GM12892 (cell line): ENCODE measurements around the gene IL36RN. TPM values are rescaled to one million over a fixed set of nuclear protein-coding genes. Genes with fewer than 3 reads are reported as not detected.

ENCODE experiments used
- DNase-seq: peaks from one replicate; pipeline ENCODE4 v3.0.0; 2011; ENCODE audit not compliant: insufficient read length
- FAIRE-seq: peaks from 2 replicates; lab custom pipeline; 2011; peaks lifted over from hg19 to GRCh38; lab: Jason Lieb, UNC
- POLR2A ChIP-seq: IDR thresholded peaks from 2 replicates; pipeline ENCODE4 v1.6.1; 2011; ENCODE audit warnings: low read depth, low read length, control low read depth
- POLR2AphosphoS5 ChIP-seq: IDR thresholded peaks from 2 replicates; pipeline ENCODE4 v1.6.1; 2011; ENCODE audit warnings: low read depth, low read length, control low read depth
- TAF1 ChIP-seq: IDR thresholded peaks from 2 replicates; pipeline ENCODE4 v1.6.1; 2011; ENCODE audit warnings: low read depth, mild to moderate bottlenecking, control low read depth, low read length, borderline replicate concordance
- polyA plus RNA-seq: library from polyadenylated mRNA; unstranded; fragments of >200 nt; gene quantifications from one replicate; pipeline ENCODE4 v1.2.1, GENCODE V29; 2012; ENCODE audit warnings: missing spikeins, inconsistent platforms; ENCODE audit not compliant: missing spikeins

IL36RN gene
- not detected for polyA plus RNA-seq

GRCh38 chr2:113058998-113059960 is at the start of gene IL36RN:
Gene IL36RN, plus strand, starts transcription at chr2:113059198. Its CDS starts 241 bp downstream, at chr2:113059439.
- TF ChIP-seq TAF1: no peak
- no peak for TF ChIP-seq POLR2AphosphoS5
- TF ChIP-seq POLR2A: no peak
- DNase-seq (no peak), FAIRE-seq (no peak)

DNA sequence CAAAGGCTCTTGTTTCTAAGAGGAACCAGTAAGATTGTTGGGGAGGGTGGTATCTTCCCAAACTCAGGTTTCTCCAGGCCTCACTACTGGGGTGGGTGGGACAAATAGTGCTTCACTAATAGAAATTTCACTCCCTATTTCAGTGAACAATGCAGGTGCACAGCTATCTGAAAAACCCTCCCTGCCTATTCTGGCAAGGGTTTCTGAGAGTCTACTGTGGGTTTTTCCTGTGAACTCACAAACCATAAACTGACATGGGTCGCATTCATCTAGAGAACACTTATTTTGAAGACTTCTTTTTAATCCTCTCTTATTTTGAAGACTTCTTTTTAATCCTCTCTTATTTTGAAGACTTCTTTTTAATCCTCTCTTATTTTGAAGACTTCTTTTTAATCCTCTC is 49.4 kb upstream of the IL36RN start:
- TF ChIP-seq TAF1 (no peak), POLR2A (no peak), POLR2AphosphoS5 (no peak)
- DNase-seq (no peak), FAIRE-seq (no peak)

DNA sequence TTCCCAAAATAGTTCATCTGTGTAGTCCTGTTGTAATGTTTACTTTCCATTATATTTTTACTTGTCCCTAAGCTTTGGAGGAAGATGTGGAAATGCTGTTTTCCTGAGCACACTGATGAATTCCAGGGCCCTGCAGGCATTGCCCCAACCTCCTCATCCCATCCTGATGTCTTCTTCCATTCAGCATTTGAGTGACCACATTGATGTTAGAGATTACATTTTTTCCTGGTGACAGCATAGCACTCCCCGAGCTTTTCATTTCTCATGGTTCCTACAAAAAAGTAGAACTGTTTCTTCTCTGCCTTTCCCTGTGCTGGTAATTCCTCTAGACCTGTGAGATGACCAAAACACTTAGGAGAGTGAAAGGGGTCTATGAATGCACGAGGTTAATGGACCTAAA is 48.9 kb upstream of the IL36RN start:
- DNase-seq: no peak
- no peak for FAIRE-seq
- TF ChIP-seq TAF1: no peak
- TF ChIP-seq POLR2A: no peak
- no peak for TF ChIP-seq POLR2AphosphoS5

DNA sequence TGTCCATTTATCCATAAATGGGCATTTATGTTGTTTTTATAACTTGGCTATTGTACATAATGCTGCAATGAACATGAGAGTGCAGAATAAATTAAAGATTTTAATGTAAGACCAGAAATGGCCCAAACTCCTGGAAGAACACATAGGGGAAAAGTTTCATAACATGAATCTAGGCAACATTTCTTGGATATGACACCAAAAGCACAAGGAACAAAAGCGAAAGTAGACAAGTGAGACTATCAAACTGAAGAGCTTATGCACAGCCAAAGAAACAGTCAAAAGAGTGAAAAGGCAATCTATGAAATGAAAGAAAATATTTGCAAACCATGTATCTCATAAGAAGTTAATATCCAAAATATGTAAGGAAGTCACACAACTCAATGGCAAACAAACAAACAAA is 47.9 kb upstream of the IL36RN start:
- DNase-seq (no peak), FAIRE-seq (no peak)
- TF ChIP-seq POLR2A: no peak
- TF ChIP-seq TAF1: no peak
- no peak for TF ChIP-seq POLR2AphosphoS5

DNA sequence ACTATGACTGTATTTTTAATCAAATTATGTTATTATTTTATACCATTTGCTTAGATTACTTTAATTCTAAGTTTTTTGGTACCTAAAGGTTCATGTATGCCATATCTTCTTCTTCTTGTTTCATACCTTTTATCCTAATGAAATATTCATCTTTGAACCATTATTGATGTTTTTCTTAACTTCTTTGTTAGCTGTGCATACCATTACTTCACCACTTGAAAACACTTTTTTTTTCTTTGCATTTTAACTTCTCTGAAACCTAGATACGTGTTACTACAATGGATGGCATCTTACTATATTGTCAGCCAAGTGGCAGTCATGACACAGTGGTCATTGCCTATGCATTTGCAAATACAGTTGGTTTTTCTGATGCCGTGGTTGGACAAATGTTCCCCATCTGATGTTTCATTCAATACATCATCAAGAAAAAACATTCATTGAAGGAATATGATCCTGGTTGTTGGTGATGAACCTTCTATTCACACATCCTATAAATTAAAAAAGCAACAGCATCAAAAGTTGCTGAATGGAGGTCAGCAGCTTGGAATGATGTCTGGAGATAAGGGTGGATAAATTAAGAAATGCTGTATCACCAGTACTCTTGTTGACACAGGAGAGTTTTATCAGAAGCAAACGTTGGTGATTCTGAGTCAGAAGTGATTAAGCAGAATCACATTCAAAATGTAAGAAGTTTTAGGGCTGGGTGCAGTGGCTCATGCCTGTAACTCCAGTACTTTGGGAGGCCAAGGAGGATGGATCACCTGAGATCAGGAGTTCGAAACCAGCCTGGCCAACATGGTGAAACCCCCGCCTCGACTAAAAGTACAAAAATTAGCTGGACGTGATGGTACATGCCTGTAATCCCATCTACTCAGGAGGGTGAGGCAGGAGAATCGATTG is 46.3 kb upstream of the IL36RN start:
- FAIRE-seq: no peak
- no peak for TF ChIP-seq POLR2A
- TF ChIP-seq TAF1: no peak
- TF ChIP-seq POLR2AphosphoS5: no peak
- no peak for DNase-seq

DNA sequence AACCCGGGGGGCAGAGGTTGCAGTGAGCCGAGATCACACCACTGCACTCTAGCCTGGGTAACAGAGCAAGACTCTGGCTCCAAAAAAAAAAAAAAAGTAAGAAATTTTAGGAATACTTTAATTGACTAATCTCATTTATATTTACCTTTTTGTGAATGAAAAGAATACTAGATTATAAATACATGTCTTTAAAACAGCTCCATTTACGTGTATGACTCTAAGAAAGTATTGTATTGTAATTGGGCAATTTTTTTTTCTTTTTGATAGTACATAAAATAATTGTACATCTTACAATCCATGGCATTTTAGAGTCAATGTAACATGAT is 45.7 kb upstream of the IL36RN start:
- TF ChIP-seq TAF1: no peak
- no peak for TF ChIP-seq POLR2A
- TF ChIP-seq POLR2AphosphoS5: no peak
- DNase-seq (no peak), FAIRE-seq (no peak)

GRCh38 chr2:113014067-113014466 is 44.9 kb upstream of the IL36RN start:
- no peak for TF ChIP-seq POLR2A
- no peak for TF ChIP-seq TAF1
- TF ChIP-seq POLR2AphosphoS5: no peak
- no peak for FAIRE-seq
- DNase-seq: no peak

GRCh38 chr2:113015042-113015441 is 44.0 kb upstream of the IL36RN start:
- no peak for DNase-seq
- no peak for FAIRE-seq
- TF ChIP-seq POLR2A (no peak), TAF1 (no peak), POLR2AphosphoS5 (no peak)

- FAIRE-seq (no peak), DNase-seq (no peak)
- no peak for TF ChIP-seq POLR2A
- no peak for TF ChIP-seq POLR2AphosphoS5
- no peak for TF ChIP-seq TAF1
Observed at GRCh38 chr2:113015655-113016054, 43.3 kb upstream of the IL36RN start.

DNA sequence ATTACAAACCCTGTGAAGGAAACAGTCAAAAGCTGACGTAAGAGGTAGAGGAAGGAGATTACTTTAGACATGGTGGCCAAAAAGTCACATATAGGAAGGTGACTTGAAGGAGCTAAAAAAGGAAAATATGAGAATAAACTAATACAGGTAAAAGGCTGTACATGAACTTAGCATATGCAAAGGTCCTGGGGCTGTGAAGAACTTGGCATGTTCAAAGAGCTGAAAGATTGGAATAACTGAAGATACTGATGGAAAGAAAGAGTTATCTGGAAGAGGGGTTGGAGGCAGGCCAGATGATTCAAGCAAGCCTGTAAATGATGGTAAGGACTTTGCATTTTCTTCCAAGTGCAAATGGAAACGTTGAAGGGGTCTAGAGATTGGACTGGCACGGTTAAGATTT is 40.5 kb upstream of the IL36RN start:
- DNase-seq (no peak), FAIRE-seq (no peak)
- TF ChIP-seq POLR2AphosphoS5 (no peak), TAF1 (no peak), POLR2A (no peak)

- TF ChIP-seq TAF1: no peak
- TF ChIP-seq POLR2AphosphoS5: no peak
- no peak for TF ChIP-seq POLR2A
- FAIRE-seq: no peak
- DNase-seq: no peak
Observed at GRCh38 chr2:113021312-113021711, 37.7 kb upstream of the IL36RN start.
